Adrenal gland (tissue), 12 donors: Measurements from ENCODE around the gene EGLN3. TPM values are rescaled to one million over a fixed set of nuclear protein-coding genes. Genes with fewer than 3 reads are reported as not detected.

Experiments
- DNase-seq, 7 donors: peaks; one replicate each; pipeline ENCODE4 v3.0.0-alpha.2; 2019 to 2020
- H3K27ac ChIP-seq, 5 donors: fragments of 200-600 bp; sonication (generic) in 4 of 5; 1 replicate in 3 of 5; 2 replicates in 2 of 5; pipeline versions ENCODE4 v1.5.1 to v1.8.0; 2016 to 2020; ENCODE audit warnings: mild to moderate bottlenecking in 1 of 5
- H3K27me3 ChIP-seq: fragments of 200-600 bp; 2 replicates; pipeline ENCODE4 v1.8.0; 2021
- H3K36me3 ChIP-seq, 2 donors: fragments of 200-600 bp; replicated peaks in 1 of 2; 1 replicate in 1 of 2; 2 replicates in 1 of 2; pipeline versions ENCODE4 v1.5.1 to v1.8.0; 2018 to 2022
- H3K4me1 ChIP-seq, 2 donors: fragments of 200-600 bp; replicated peaks in 1 of 2; 1 replicate in 1 of 2; 2 replicates in 1 of 2; pipeline versions ENCODE4 v1.5.1 to v1.8.0; 2018 to 2021
- H3K4me3 ChIP-seq, 4 donors: fragments of 200-600 bp; sonication (generic) in 3 of 4; one replicate each; pipeline ENCODE4 v1.5.1; 2016 to 2018
- H3K9me3 ChIP-seq, 3 donors: fragments of 200-600 bp; sonication (generic) in 1 of 3; replicated peaks in 1 of 3; 1 replicate in 2 of 3; 2 replicates in 1 of 3; pipeline versions ENCODE4 v1.5.1 to v1.8.0; 2016 to 2021
- POLR2A ChIP-seq, 2 donors: fragments of 450-650 bp; IDR thresholded peaks; one replicate each; pipeline ENCODE4 v1.6.1; 2017; ENCODE audit warnings: antibody characterized with exemption in 2 of 2, mild to moderate bottlenecking in 2 of 2, moderate library complexity in 1 of 2
- WGBS, 4 donors: extraction: QIAGEN DNeasy Blood & Tissue Kit in 2 of 4; methylation state at CpG; one replicate each; pipeline versions ENCODE4 v1.1.5 to v1.1.7; 2013 to 2017; 5-methylcytosine and 5-hydroxymethylcytosine counted together
- intact Hi-C, 2 donors: fragments of 100-400 bp; cut with DNase I; formaldehyde crosslinking; loops; one replicate each; pipeline versions ENCODE4 v1.14.1 to v1.15.0; 2022 to 2023
- polyA plus RNA-seq, 3 donors: library from polyadenylated mRNA; stranded (reverse); fragments of 200-250 nt in 2 of 3; fragments of 350-450 nt in 1 of 3; fragmentation: Illumina TruSeq in 1 of 3; extraction: RNeasy Lipid Tissue Mini Kit (QIAGEN cat#74804) in 1 of 3; gene quantifications; one replicate each; pipeline ENCODE4 v1.2.3, GENCODE V29; 2013 to 2014
- total RNA-seq, 9 donors: library from RNA; depleted of rRNA in 4 of 9; stranded (reverse); fragments of >200 nt in 4 of 9; fragments of 120-200 nt in 1 of 9; fragmentation: NEBNext Ultra II Directional in 1 of 9; extraction: Animal tissue kit (Norgen Biotek cat#: 25700) in 1 of 9; gene quantifications; one replicate each; pipeline versions ENCODE4 v1.1.0 to v1.2.4, GENCODE V29; 2013 to 2023
- TF ChIP-seq, protein P1 (sequence below), 6 experiments: fragments of 450-650 bp in 4 of 6; fragments of 200-600 bp in 2 of 6; sonication (generic) in 1 of 6; IDR thresholded peaks; 1 replicate in 5 of 6; 2 replicates in 1 of 6; pipeline versions ENCODE4 v1.5.1 to v1.8.0; 2016 to 2021; ENCODE audit warnings: antibody characterized with exemption in 6 of 6, mild to moderate bottlenecking in 2 of 6, moderate library complexity in 1 of 6
- donor health status: healthy with polysubstance abuse.
- donor health status: Bipolar disorder and iron deficiency.
- donor health status: DM: yes; HTN: yes; CAD: no.
- donor health status: DM: no; HTN: no; CAD: no.
- donor health status: DM: no; HTN: no; CAD: no.
- donor health status: DM: yes; HTN: yes; CAD: no.

EGLN3 gene
- total and polyA plus RNA-seq, 12 donors, result 0.18 to 7.4 (median 0.78) TPM

DNA sequence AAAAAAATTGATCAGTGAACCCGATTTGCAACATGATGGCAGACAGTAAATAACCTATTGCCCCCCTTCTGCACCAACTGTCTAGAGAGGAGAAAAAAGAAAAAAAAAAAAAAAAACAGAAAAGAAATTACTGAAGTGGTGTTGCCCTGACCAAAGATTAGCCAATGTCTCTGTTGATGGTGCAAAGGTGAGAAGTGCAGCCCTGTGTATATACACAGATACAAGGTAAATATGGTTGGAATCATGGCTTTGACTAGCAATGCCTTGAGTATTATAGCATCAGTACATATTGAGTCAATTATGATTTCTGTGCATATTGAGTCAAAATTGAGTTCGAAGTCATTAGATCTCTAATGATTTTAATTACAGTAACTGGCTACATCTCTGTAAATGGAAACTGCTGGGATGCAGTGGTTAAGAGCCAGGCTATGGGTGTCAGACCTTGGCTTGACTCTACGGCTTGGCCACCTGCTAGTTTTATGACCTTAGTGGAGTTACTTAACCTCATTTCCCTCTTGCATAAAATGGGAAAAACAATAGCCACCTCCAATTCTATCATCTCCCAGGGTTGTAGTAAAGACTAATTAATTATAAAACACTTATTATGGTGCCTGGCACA, 51.0 kb downstream of the EGLN3 start:
- Histone ChIP-seq H3K27me3 (peaks cover 4% of the 10 kb centered on the region), H3K4me1 (no peaks in the 10 kb centered on the region), H3K36me3 (no peaks in the 10 kb centered on the region), H3K27ac (no peak overlapping the region), H3K4me3 (no peak overlapping the region), H3K9me3 (no peaks in the 10 kb centered on the region)
- TF ChIP-seq, protein P1, sequence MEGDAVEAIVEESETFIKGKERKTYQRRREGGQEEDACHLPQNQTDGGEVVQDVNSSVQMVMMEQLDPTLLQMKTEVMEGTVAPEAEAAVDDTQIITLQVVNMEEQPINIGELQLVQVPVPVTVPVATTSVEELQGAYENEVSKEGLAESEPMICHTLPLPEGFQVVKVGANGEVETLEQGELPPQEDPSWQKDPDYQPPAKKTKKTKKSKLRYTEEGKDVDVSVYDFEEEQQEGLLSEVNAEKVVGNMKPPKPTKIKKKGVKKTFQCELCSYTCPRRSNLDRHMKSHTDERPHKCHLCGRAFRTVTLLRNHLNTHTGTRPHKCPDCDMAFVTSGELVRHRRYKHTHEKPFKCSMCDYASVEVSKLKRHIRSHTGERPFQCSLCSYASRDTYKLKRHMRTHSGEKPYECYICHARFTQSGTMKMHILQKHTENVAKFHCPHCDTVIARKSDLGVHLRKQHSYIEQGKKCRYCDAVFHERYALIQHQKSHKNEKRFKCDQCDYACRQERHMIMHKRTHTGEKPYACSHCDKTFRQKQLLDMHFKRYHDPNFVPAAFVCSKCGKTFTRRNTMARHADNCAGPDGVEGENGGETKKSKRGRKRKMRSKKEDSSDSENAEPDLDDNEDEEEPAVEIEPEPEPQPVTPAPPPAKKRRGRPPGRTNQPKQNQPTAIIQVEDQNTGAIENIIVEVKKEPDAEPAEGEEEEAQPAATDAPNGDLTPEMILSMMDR (IDR thresholded peaks at IDR 0.05), result no peak
- no peak for TF ChIP-seq POLR2A (IDR thresholded peaks at IDR 0.05)
- DNase-seq, result no peak
- intact Hi-C loops, result no loop called here
- WGBS, 4 donors, result 58 to 80% (median 73%) methylated on average over 3 of the region's 3 CpGs

DNA sequence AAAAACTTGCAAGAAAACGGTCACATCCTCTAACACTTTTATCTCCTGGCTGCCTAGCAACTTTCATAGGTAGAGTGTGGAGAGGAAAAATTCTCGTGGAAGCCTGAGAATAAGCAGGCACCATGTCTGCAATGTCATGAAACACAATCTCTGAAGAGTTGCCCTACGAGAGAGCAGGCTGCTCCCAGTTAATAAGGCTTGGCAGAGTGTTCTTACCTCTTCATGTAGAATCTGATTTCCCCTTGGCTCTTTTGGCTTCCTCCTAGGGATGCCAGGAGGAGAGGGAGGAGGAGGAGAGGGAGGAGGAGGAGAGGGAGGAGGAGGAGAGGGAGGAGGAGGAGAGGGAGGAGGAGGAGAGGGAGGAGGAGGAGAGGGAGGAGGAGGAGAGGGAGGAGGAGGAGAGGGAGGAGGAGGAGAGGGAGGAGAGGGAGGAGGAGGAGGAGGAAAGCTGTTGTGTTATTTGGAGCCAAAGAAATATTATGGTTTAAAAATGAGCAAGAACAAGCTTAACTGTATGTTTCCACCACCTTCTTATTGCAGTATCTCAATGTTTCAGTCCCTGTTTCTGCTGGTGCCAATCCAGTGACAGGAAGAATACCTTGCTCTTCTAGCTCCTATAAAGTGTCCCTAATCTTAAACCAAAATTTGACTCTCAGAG, 52.9 kb downstream of the EGLN3 start:
- TF ChIP-seq POLR2A (IDR thresholded peaks at IDR 0.05), result no peak
- TF ChIP-seq, protein P1 (IDR thresholded peaks at IDR 0.05), result no peak
- H3K4me3 ChIP-seq, result no peak overlapping the region
- H3K27ac ChIP-seq, result no peak overlapping the region
- intact Hi-C loops, result no loop called here
- no peaks in the 10 kb centered on the region for H3K9me3 ChIP-seq
- no peaks in the 10 kb centered on the region for H3K36me3 ChIP-seq
- no peak for DNase-seq
- 51 to 59% (median 56%) methylated on average over 3 of the region's 3 CpGs for WGBS, 4 donors
- no peaks in the 10 kb centered on the region for H3K27me3 ChIP-seq
- no peaks in the 10 kb centered on the region for H3K4me1 ChIP-seq

DNA sequence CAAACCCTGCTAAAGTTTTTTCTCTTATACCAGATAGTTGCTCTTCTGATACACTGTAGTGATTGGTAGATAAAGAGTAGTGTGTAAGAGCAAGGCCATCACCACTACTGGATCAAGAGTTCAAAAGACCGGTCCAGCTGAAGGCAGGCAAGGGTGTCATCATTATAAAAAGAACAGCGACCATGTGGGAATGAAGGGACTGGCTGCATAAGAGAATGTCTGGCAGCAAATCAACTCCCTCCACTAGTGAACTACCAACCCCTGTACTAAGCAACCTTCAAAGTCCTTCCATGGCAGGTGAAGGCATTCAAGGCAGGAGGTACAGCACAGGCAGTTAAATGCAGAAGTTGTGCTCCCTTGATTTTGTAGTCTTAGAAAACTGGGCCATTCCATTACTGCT, 53.5 kb downstream of the EGLN3 start:
- Histone ChIP-seq H3K4me3 (no peak overlapping the region), H3K27ac (no peak overlapping the region), H3K9me3 (no peaks in the 10 kb centered on the region), H3K27me3 (no peaks in the 10 kb centered on the region), H3K4me1 (no peaks in the 10 kb centered on the region), H3K36me3 (no peaks in the 10 kb centered on the region)
- 69 to 88% (median 81%) methylated on average over 2 of the region's 2 CpGs for WGBS, 4 donors
- intact Hi-C loops, result no loop called here
- TF ChIP-seq, protein P1 (IDR thresholded peaks at IDR 0.05), result no peak
- no peak for TF ChIP-seq POLR2A (IDR thresholded peaks at IDR 0.05)
- no peak for DNase-seq

DNA sequence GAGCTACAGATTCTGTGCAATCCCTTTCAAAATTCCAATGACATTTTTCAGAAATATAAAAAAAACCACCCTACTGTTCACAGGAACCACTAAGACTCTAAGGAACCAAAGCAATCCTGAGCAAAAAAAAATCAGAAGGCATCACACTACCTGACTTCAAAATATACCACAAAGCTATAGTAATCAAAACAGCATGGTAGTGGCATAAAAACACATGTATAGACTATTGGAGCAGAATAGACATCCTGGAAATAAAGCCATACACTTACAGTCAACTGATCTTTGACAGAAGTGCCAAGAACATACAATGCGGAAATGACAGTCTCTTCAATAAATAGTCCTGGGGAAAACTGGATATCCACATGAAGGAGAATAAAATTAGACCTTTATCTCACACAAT, 56.5 kb downstream of the EGLN3 start:
- Histone ChIP-seq H3K27ac (no peak overlapping the region), H3K27me3 (no peaks in the 10 kb centered on the region), H3K36me3 (no peaks in the 10 kb centered on the region), H3K4me3 (no peak overlapping the region), H3K9me3 (no peaks in the 10 kb centered on the region), H3K4me1 (no peaks in the 10 kb centered on the region)
- 71 to 92% (median 85%) methylated on average over 1 of the region's 1 CpG for WGBS, 4 donors
- TF ChIP-seq, protein P1 (IDR thresholded peaks at IDR 0.05), result no peak
- TF ChIP-seq POLR2A (IDR thresholded peaks at IDR 0.05), result no peak
- intact Hi-C loops, result no loop called here
- no peak for DNase-seq
